Endothelial cell of umbilical vein (primary cell): Measurements from ENCODE around the gene UBB. TPM values are rescaled to one million over a fixed set of nuclear protein-coding genes. Genes with fewer than 3 reads are reported as not detected.

Experiments used
- BruUV-seq: library from RNA; stranded (reverse); fragments of 400-500 nt; replicated peaks from 2 replicates; lab custom pipeline; 2021; lab: Mats Ljungman, UMichigan
- CTCF ChIA-PET: fragments of 300-600, 350-600 bp; sonication (Branson Sonifier 250); formaldehyde crosslinking; loops from one replicate; lab custom pipeline; 2021; ENCODE audit warnings: antibody characterized with exemption, inconsistent platforms; lab: Charles Lee
- POLR2A ChIA-PET: fragments of 300-600, 350-600 bp; sonication (Branson Sonifier 250); formaldehyde crosslinking; loops from one replicate; lab custom pipeline; 2021; ENCODE audit warnings: antibody characterized with exemption, inconsistent platforms; lab: Charles Lee
- DNase-seq: peaks from one replicate; pipeline ENCODE4 v3.0.0-alpha.2; 2011; ENCODE audit warnings: low read depth, low spot score
- FAIRE-seq: peaks from 2 replicates; lab custom pipeline; 2011; peaks lifted over from hg19 to GRCh38; lab: Jason Lieb, UNC
- H2AFZ ChIP-seq: 2 replicates; pipeline ENCODE4 v1.6.0; 2012; ENCODE audit warnings: low read depth, low read length, control low read depth, inconsistent platforms
- H3K27ac ChIP-seq: 2 replicates; pipeline ENCODE4 v1.5.1; 2011; ENCODE audit warnings: low read depth, mild to moderate bottlenecking, control low read depth, low read length, moderate library complexity; ENCODE audit not compliant: insufficient read depth
- H3K27me3 ChIP-seq, 2 experiments: 2 replicates each; pipeline versions ENCODE4 v1.6.0 to v1.6.1; 2011; ENCODE audit warnings: low read length in 2 of 2, mixed read lengths in 1 of 2; ENCODE audit not compliant: control insufficient read depth in 2 of 2, insufficient read depth in 2 of 2
- H3K36me3 ChIP-seq, 2 experiments: 2 replicates in 1 of 2; 3 replicates in 1 of 2; pipeline ENCODE4 v1.5.1; 2011; ENCODE audit warnings: low read length in 2 of 2, mild to moderate bottlenecking in 1 of 2, moderate library complexity in 1 of 2; ENCODE audit not compliant: control insufficient read depth in 2 of 2, insufficient read depth in 2 of 2; ENCODE audit errors: extremely low read depth in 1 of 2
- H3K4me1 ChIP-seq: 3 replicates; pipeline ENCODE4 v1.5.1; 2011; ENCODE audit warnings: mild to moderate bottlenecking, low read length; ENCODE audit not compliant: control insufficient read depth, insufficient read depth; ENCODE audit errors: extremely low read depth
- H3K4me2 ChIP-seq: 2 replicates; pipeline ENCODE4 v1.6.1; 2011; ENCODE audit warnings: low read length, control low read depth, mixed read lengths; ENCODE audit not compliant: insufficient read depth
- H3K4me3 ChIP-seq, 3 experiments: fragments of 200-600 bp in 1 of 3; sonication (generic), shearing (Covaris generic) in 1 of 3; replicated peaks in 1 of 3; 2 replicates each; pipeline ENCODE4 v1.5.1; 2011 to 2016; ENCODE audit warnings: control low read depth in 3 of 3, low read length in 3 of 3, mild to moderate bottlenecking in 2 of 3, inconsistent platforms in 1 of 3, low read depth in 1 of 3, moderate library complexity in 1 of 3; ENCODE audit not compliant: insufficient read depth in 1 of 3
- H3K79me2 ChIP-seq: 2 replicates; pipeline ENCODE4 v1.6.0; 2012; ENCODE audit warnings: low read length, inconsistent platforms; ENCODE audit not compliant: control insufficient read depth, insufficient read depth
- H3K9ac ChIP-seq: replicated peaks from 2 replicates; pipeline ENCODE3; 2011; ENCODE audit warnings: low read length, control low read depth; ENCODE audit not compliant: insufficient read depth; ENCODE audit errors: extremely low read depth
- H3K9me1 ChIP-seq: replicated peaks from 3 replicates; pipeline ENCODE4 v1.6.0; 2011; ENCODE audit warnings: mild to moderate bottlenecking, low read length; ENCODE audit not compliant: control insufficient read depth, insufficient read depth; ENCODE audit errors: extremely low read depth
- H3K9me3 ChIP-seq: replicated peaks from 2 replicates; pipeline ENCODE4 v1.5.1; 2012; ENCODE audit warnings: low read length, inconsistent platforms; ENCODE audit not compliant: control insufficient read depth, insufficient read depth
- H4K20me1 ChIP-seq: replicated peaks from 2 replicates; pipeline ENCODE3; 2011; ENCODE audit warnings: mild to moderate bottlenecking, low read length; ENCODE audit not compliant: control insufficient read depth, insufficient read depth; ENCODE audit errors: extremely low read depth
- CTCF ChIP-seq, 2 donors: IDR thresholded peaks; 1 replicate in 1 of 2; 2 replicates in 1 of 2; pipeline ENCODE4 v1.5.1; 2011; ENCODE audit warnings: low read length in 2 of 2, mild to moderate bottlenecking in 2 of 2, moderate library complexity in 2 of 2, control low read depth in 1 of 2, inconsistent platforms in 1 of 2, low read depth in 1 of 2; ENCODE audit not compliant: insufficient read depth in 1 of 2; ENCODE audit errors: extremely low read depth in 1 of 2
- EZH2 ChIP-seq: IDR thresholded peaks from 2 replicates; pipeline ENCODE4 v1.6.1; 2012; ENCODE audit warnings: borderline replicate concordance, low read depth, mild to moderate bottlenecking, moderate library complexity, low read length, inconsistent platforms; ENCODE audit not compliant: severe bottlenecking
- FOS ChIP-seq: IDR thresholded peaks from 2 replicates; pipeline ENCODE4 v1.6.1; 2011; ENCODE audit warnings: mild to moderate bottlenecking, low read length, moderate library complexity, borderline replicate concordance; ENCODE audit not compliant: insufficient read depth
- GATA2 ChIP-seq: IDR thresholded peaks from 2 replicates; pipeline ENCODE4 v1.7.0; 2011; ENCODE audit warnings: low read depth, mild to moderate bottlenecking, moderate library complexity, mixed read lengths, low read length; ENCODE audit not compliant: insufficient read length, insufficient read depth
- JUN ChIP-seq: IDR thresholded peaks from 2 replicates; pipeline ENCODE4 v1.6.1; 2011; ENCODE audit warnings: borderline replicate concordance, low read depth; ENCODE audit not compliant: insufficient read length, insufficient read depth
- MAX ChIP-seq: IDR thresholded peaks from 2 replicates; pipeline ENCODE4 v1.6.1; 2011; ENCODE audit not compliant: insufficient read depth, insufficient read length
- MYC ChIP-seq: IDR thresholded peaks from one replicate; pipeline ENCODE4 v1.6.1; 2011; ENCODE audit warnings: mild to moderate bottlenecking, low read depth, low read length
- POLR2A ChIP-seq: IDR thresholded peaks from 2 replicates; pipeline ENCODE4 v1.6.1; 2012; ENCODE audit warnings: low read depth, mild to moderate bottlenecking, control low read depth, low read length
- POLR2AphosphoS5 ChIP-seq: IDR thresholded peaks from 2 replicates; pipeline ENCODE4 v1.6.1; 2012; ENCODE audit warnings: low read depth, mild to moderate bottlenecking, control low read depth, low read length, moderate library complexity; ENCODE audit not compliant: insufficient read depth
- dilution Hi-C: fragments of 300-500 bp; cut with MboI; formaldehyde crosslinking; loops from one replicate; pipeline ENCODE4 v1.15.0; 2019; ENCODE audit warnings: low sequenced_read_pairs; ENCODE audit not compliant: extremely low pct_ligation_motif_present
- intact Hi-C: fragments of 100-400 bp; cut with micrococcal nuclease; formaldehyde crosslinking; loops from one replicate; pipeline ENCODE4 v1.10.0; 2022
- polyA plus RNA-seq, 4 experiments: library from polyadenylated mRNA; depleted of rRNA in 3 of 4; stranded (reverse) in 3 of 4; unstranded in 1 of 4; fragments of >200 nt; gene quantifications; 2 replicates each; pipeline versions ENCODE4 v1.2.1 to v1.2.3, GENCODE V29; 2011 to 2012; ENCODE audit warnings: missing spikeins in 1 of 4
- total RNA-seq: library from RNA; stranded (reverse); gene quantifications from 2 replicates; pipeline ENCODE4 v1.2.3, GENCODE V29; 2021

Gene UBB
- total and polyA plus RNA-seq, 2 donors (not counting 3 experiments of a cell fraction or from before 2014, with no cell fraction given): 1,294 to 1,683 TPM

- H3K27ac ChIP-seq: peak overlapping the region; percentile 2
- peak overlapping the region; percentile 87 for H3K4me2 ChIP-seq
- no peaks in the 10 kb centered on the region for H3K9me3 ChIP-seq
- H3K79me2 ChIP-seq: peaks cover 5% of the 10 kb centered on the region
- no peaks in the 10 kb centered on the region for H4K20me1 ChIP-seq
- peak overlapping the region; percentile 77 for H2AFZ ChIP-seq
- CTCF ChIA-PET: interaction anchor here (0.7 to 5.1 kb wide), 10 partner anchors 9 to 219 kb away, joined by 3 to 73 read pairs (median 6); partner anchors contain the start of gene UBB
- intact Hi-C loops: loop anchor here (1.0 to 2.0 kb wide), 2 partner anchors 65 to 137 kb away; partner anchors contain the start of gene NCOR1
- no TSS peak for BruUV-seq
- no peaks in the 10 kb centered on the region for H3K9me1 ChIP-seq
- peak; percentile 83 for FAIRE-seq
- H3K4me1 ChIP-seq: peaks cover 10% of the 10 kb centered on the region
- peak overlapping the region; percentile 48 to 60 (median 49) for H3K4me3 ChIP-seq
- no peaks in the 10 kb centered on the region for H3K27me3 ChIP-seq
- DNase-seq: no peak
- dilution Hi-C loops: no loop called here
- H3K9ac ChIP-seq: peak overlapping the region; percentile 77
- TF ChIP-seq MAX (no peak), FOS (no peak), MYC (no peak), POLR2A (no peak), EZH2 (no peak), GATA2 (no peak), CTCF (IDR thresholded peaks at IDR 0.05; ENCODE audit: extremely low read depth in 1 of 2, insufficient read depth in 1 of 2, low read depth in 1 of 2, low read length in 2 of 2) (no peak), JUN (no peak), POLR2AphosphoS5 (no peak)
- peaks cover 0 to 6% of the 10 kb centered on the region in 2 experiments for H3K36me3 ChIP-seq
- POLR2A ChIA-PET: interaction anchor here (1.5 kb wide), 1 partner anchor 28 kb away, joined by 15 read pairs; the partner anchor contains the start of gene UBB
These were observed 28.6 kb upstream of the UBB start for GRCh38 chr17:16352303-16352666.
